Body of pancreas (tissue), 4 donors: ENCODE data around the gene ZNF423. TPM values are rescaled to one million over a fixed set of nuclear protein-coding genes. Genes with fewer than 3 reads are reported as not detected.

Experiments used
- ATAC-seq: fragments of 150-250 bp; one replicate; pipeline ENCODE4 v1.9.1; 2016
- DNase-seq, 4 donors: peaks; one replicate each; pipeline ENCODE4 v3.0.0-alpha.2; 2019
- H3K27ac ChIP-seq, 4 donors: fragments of 200-600 bp; sonication (generic); 1 replicate in 3 of 4; 2 replicates in 1 of 4; pipeline versions ENCODE4 v1.5.1 to v1.6.1; 2016 to 2019; ENCODE audit warnings: mild to moderate bottlenecking in 1 of 4, mixed read lengths in 1 of 4, moderate library complexity in 1 of 4
- H3K27me3 ChIP-seq, 2 donors: fragments of 200-600 bp; sonication (generic); one replicate each; pipeline ENCODE4 v1.6.0; 2016; ENCODE audit warnings: mild to moderate bottlenecking in 1 of 2
- H3K36me3 ChIP-seq, 2 donors: fragments of 200-600 bp; sonication (generic); replicated peaks in 1 of 2; 2 replicates each; pipeline ENCODE4 v1.5.1; 2016; ENCODE audit warnings: low read depth in 2 of 2; ENCODE audit not compliant: insufficient read depth in 1 of 2
- H3K4me1 ChIP-seq: fragments of 200-600 bp; sonication (generic); one replicate; pipeline ENCODE4 v1.6.0; 2016
- H3K4me3 ChIP-seq, 2 donors: fragments of 200-600 bp; sonication (generic); 1 replicate in 1 of 2; 2 replicates in 1 of 2; pipeline ENCODE4 v1.5.1; 2016 to 2019
- H3K9me3 ChIP-seq, 3 donors: fragments of 200-600 bp; sonication (generic); 1 replicate in 2 of 3; 2 replicates in 1 of 3; pipeline ENCODE4 v1.5.1; 2016
- POLR2A ChIP-seq, 3 donors: fragments of 450-650 bp; IDR thresholded peaks; one replicate each; pipeline ENCODE4 v1.6.1; 2016; ENCODE audit warnings: antibody characterized with exemption in 3 of 3, mild to moderate bottlenecking in 2 of 3
- WGBS, 2 donors: methylation state at CpG; one replicate each; pipeline ENCODE4 v1.1.5; 2017; 5-methylcytosine and 5-hydroxymethylcytosine counted together
- intact Hi-C: fragments of 100-400 bp; cut with DNase I; formaldehyde crosslinking; loops from one replicate; pipeline ENCODE4 v1.15.1; 2023
- total RNA-seq, 2 donors: library from RNA; depleted of rRNA; stranded (reverse); fragments of >200 nt; gene quantifications; one replicate each; pipeline ENCODE4 v1.1.0, GENCODE V29; 2016
- TF ChIP-seq, protein P1 (sequence below), 7 experiments: fragments of 450-650 bp in 4 of 7; fragments of 200-600 bp in 3 of 7; sonication (generic) in 3 of 7; IDR thresholded peaks; one replicate each; pipeline ENCODE4 v1.5.1; 2016 to 2019; ENCODE audit warnings: antibody characterized with exemption in 7 of 7

ZNF423 gene
- total RNA-seq, 2 donors from 2014 or later: 4.2 to 9.2 TPM

DNA sequence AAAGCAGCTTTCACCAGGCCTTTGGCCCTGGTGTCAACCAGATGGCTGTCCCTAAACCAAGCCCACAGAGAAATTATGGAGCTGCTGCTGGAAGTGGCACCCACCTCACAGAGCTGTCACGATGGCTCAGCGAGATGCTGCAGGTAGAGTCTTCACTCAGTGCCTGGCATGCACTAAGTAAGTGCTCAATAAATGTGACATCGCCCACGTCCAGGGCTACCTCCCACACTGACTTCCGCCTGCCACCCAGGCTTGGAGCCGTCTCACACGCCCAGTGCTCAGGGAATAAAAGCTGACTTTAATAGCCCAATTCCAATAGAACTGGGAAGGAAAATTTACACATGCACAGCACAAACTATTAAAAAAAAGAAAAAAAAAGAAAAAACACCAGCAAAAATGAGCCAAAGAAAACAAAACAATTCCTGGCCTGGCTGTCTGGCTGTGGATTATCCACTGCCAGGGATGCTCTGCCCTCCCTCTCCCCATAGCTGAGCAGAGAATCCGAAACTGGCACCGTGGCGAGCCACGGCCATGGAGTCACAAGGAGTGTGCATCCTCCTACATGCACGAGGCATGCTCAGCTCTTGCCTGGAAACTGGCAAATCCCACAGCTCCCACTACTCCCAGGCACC, 68.9 kb downstream of the ZNF423 start:
- Histone ChIP-seq H3K4me1 (no peaks in the 10 kb centered on the region), H3K9me3 (no peaks in the 10 kb centered on the region), H3K36me3 (no peaks in the 10 kb centered on the region), H3K4me3 (no peak overlapping the region), H3K27me3 (no peaks in the 10 kb centered on the region), H3K27ac (no peak overlapping the region)
- TF ChIP-seq, protein P1, sequence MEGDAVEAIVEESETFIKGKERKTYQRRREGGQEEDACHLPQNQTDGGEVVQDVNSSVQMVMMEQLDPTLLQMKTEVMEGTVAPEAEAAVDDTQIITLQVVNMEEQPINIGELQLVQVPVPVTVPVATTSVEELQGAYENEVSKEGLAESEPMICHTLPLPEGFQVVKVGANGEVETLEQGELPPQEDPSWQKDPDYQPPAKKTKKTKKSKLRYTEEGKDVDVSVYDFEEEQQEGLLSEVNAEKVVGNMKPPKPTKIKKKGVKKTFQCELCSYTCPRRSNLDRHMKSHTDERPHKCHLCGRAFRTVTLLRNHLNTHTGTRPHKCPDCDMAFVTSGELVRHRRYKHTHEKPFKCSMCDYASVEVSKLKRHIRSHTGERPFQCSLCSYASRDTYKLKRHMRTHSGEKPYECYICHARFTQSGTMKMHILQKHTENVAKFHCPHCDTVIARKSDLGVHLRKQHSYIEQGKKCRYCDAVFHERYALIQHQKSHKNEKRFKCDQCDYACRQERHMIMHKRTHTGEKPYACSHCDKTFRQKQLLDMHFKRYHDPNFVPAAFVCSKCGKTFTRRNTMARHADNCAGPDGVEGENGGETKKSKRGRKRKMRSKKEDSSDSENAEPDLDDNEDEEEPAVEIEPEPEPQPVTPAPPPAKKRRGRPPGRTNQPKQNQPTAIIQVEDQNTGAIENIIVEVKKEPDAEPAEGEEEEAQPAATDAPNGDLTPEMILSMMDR (IDR thresholded peaks at IDR 0.05): no peak
- TF ChIP-seq POLR2A (IDR thresholded peaks at IDR 0.05): no peak
- DNase-seq: no peak
- ATAC-seq: no peak
- intact Hi-C loops: no loop called here
- 87 to 88% methylated on average over 10 to 12 of the region's 12 CpGs for WGBS, 2 donors

DNA sequence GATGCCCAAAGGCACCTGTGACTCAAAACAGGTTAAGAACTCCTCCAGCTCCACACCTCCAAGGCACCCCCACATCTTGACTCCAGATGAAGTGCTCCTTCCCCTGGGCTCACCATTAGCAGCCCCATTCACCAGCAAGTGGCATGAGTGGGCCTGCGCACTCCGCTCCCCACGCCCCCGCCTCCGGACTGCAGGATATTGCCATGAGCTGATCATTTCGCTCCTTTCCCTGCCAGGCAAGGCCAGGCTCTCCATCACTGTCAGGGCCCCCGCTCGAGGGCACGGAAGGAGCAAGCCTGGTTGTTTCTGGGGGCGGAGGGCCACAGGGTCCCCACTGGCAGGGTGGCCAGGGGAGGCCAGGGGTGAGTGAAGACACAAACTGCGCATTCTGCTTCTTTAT, 69.9 kb downstream of the ZNF423 start:
- no peak for DNase-seq
- Histone ChIP-seq H3K9me3 (no peaks in the 10 kb centered on the region), H3K27ac (no peak overlapping the region), H3K4me1 (no peaks in the 10 kb centered on the region), H3K27me3 (no peaks in the 10 kb centered on the region), H3K36me3 (no peaks in the 10 kb centered on the region), H3K4me3 (no peak overlapping the region)
- no peak for TF ChIP-seq POLR2A (IDR thresholded peaks at IDR 0.05)
- TF ChIP-seq, protein P1 (IDR thresholded peaks at IDR 0.05): no peak
- no peak for ATAC-seq
- intact Hi-C loops: no loop called here
- WGBS, 2 donors: 88 to 91% methylated on average over 6 to 11 of the region's 11 CpGs

- Histone ChIP-seq H3K36me3 (no peaks in the 10 kb centered on the region), H3K4me1 (no peaks in the 10 kb centered on the region), H3K27ac (no peak overlapping the region), H3K9me3 (no peaks in the 10 kb centered on the region), H3K27me3 (no peaks in the 10 kb centered on the region), H3K4me3 (no peak overlapping the region)
- intact Hi-C loops: no loop called here
- TF ChIP-seq, protein P1 (IDR thresholded peaks at IDR 0.05): no peak
- no peak for TF ChIP-seq POLR2A (IDR thresholded peaks at IDR 0.05)
- 76 to 88% methylated on average over 5 of the region's 5 CpGs for WGBS, 2 donors
- ATAC-seq (no peak), DNase-seq (no peak)
Measured at GRCh38 chr16:49782405-49782804, 73.5 kb downstream of the ZNF423 start.

GRCh38 chr16:49781401-49781800, 74.5 kb downstream of the ZNF423 start:
- no peaks in the 10 kb centered on the region for H3K27me3 ChIP-seq
- intact Hi-C loops: no loop called here
- 77 to 92% methylated on average over 14 of the region's 14 CpGs for WGBS, 2 donors
- ATAC-seq (no peak), DNase-seq (no peak)
- no peak overlapping the region for H3K4me3 ChIP-seq
- no peak for TF ChIP-seq POLR2A (IDR thresholded peaks at IDR 0.05)
- TF ChIP-seq, protein P1 (IDR thresholded peaks at IDR 0.05): no peak
- no peaks in the 10 kb centered on the region for H3K9me3 ChIP-seq
- no peak overlapping the region for H3K27ac ChIP-seq
- H3K4me1 ChIP-seq: no peaks in the 10 kb centered on the region
- no peaks in the 10 kb centered on the region for H3K36me3 ChIP-seq

- Histone ChIP-seq H3K36me3 (no peaks in the 10 kb centered on the region), H3K27ac (no peak overlapping the region)
- TF ChIP-seq POLR2A (IDR thresholded peaks at IDR 0.05): no peak
- TF ChIP-seq, protein P1 (IDR thresholded peaks at IDR 0.05): no peak
Measured at GRCh38 chr16:49780433-49780832, 75.5 kb downstream of the ZNF423 start.

More at GRCh38 chr16:49780433-49780832, 75.5 kb downstream of the ZNF423 start:
- no peaks in the 10 kb centered on the region for H3K9me3 ChIP-seq
- 55 to 67% methylated on average over 8 to 12 of the region's 12 CpGs for WGBS, 2 donors
- ATAC-seq (no peak), DNase-seq (no peak)
- no peaks in the 10 kb centered on the region for H3K27me3 ChIP-seq
- H3K4me3 ChIP-seq: no peak overlapping the region
- H3K4me1 ChIP-seq: no peaks in the 10 kb centered on the region
- intact Hi-C loops: no loop called here
